Ovary (tissue), 3 donors: ENCODE results near the gene PUS1.

Experiments used
- EP300 ChIP-seq: sonication (generic); formaldehyde crosslinking; IDR thresholded peaks from one replicate; pipeline ENCODE4 v1.6.1; 2017; ENCODE audit warnings: antibody characterized with exemption
- POLR2A ChIP-seq: fragments of 450-650 bp; IDR thresholded peaks from one replicate; pipeline ENCODE4 v1.6.1; 2017; ENCODE audit warnings: antibody characterized with exemption, mild to moderate bottlenecking, moderate library complexity
- TF ChIP-seq, protein P1 (sequence below), 3 donors: fragments of 450-650 bp in 2 of 3; fragments of 200-600 bp in 1 of 3; IDR thresholded peaks; one replicate each; pipeline versions ENCODE4 v1.5.1 to v1.8.0; 2016 to 2022; ENCODE audit warnings: antibody characterized with exemption in 3 of 3, mild to moderate bottlenecking in 1 of 3
- donor health status: DM: no; HTN: no; CAD: no.

DNA sequence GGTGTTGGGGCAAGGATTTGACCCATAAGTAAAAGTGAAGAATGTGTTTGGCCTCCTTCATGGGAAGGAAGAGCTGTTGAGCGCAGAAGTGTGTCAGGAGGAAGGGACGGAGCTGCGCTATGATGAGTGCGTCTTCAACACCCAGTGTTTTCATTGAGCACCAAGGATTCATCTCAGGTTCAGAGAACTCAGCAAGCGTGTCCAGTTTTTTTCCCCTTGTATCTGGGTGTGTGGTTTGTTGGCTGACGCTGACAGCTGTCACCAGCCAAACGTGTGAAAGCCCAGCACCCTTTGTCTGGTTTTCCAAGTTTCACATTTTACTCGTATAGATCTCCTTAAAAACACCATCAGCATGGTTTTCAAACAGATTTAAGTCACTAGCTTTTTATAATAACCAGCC is 33.0 kb downstream of the PUS1 start:
- TF ChIP-seq, protein P1, sequence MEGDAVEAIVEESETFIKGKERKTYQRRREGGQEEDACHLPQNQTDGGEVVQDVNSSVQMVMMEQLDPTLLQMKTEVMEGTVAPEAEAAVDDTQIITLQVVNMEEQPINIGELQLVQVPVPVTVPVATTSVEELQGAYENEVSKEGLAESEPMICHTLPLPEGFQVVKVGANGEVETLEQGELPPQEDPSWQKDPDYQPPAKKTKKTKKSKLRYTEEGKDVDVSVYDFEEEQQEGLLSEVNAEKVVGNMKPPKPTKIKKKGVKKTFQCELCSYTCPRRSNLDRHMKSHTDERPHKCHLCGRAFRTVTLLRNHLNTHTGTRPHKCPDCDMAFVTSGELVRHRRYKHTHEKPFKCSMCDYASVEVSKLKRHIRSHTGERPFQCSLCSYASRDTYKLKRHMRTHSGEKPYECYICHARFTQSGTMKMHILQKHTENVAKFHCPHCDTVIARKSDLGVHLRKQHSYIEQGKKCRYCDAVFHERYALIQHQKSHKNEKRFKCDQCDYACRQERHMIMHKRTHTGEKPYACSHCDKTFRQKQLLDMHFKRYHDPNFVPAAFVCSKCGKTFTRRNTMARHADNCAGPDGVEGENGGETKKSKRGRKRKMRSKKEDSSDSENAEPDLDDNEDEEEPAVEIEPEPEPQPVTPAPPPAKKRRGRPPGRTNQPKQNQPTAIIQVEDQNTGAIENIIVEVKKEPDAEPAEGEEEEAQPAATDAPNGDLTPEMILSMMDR (IDR thresholded peaks at IDR 0.05), result no peak
- no peak for TF ChIP-seq POLR2A
- TF ChIP-seq EP300, result no peak
